Ishikawa (cell line): ENCODE results near the gene TEX35.

Source experiments
- CREB1 ChIP-seq: IDR thresholded peaks from 2 replicates; pipeline ENCODE4 v1.6.1; 2012; ENCODE audit warnings: low read depth
- EP300 ChIP-seq: IDR thresholded peaks from 2 replicates; pipeline ENCODE4 v1.6.1; 2012; ENCODE audit warnings: borderline replicate concordance
- MAX ChIP-seq: IDR thresholded peaks from 2 replicates; pipeline ENCODE4 v1.6.1; 2012
- RAD21 ChIP-seq: IDR thresholded peaks from 2 replicates; pipeline ENCODE4 v1.6.1; 2012; ENCODE audit warnings: low read depth
- TAF1 ChIP-seq: IDR thresholded peaks from 2 replicates; pipeline ENCODE4 v1.6.1; 2012; ENCODE audit warnings: low read depth, mild to moderate bottlenecking

GRCh38 chr1:178490967-178491366 lies 21.9 kb upstream of the TEX35 start:
- no peak for TF ChIP-seq EP300
- no peak for TF ChIP-seq TAF1
- no peak for TF ChIP-seq CREB1
- no peak for TF ChIP-seq MAX
- TF ChIP-seq RAD21: no peak
